ENCODE measurements around the gene EDIL3.

GRCh38 chr5:84045964-84046363, 338.7 kb downstream of the EDIL3 start:
- TF ChIP-seq POLR2A (IDR thresholded peaks at IDR 0.05) (no peak), CTCF (IDR thresholded peaks at IDR 0.05) (no peak)
